Measurements from ENCODE around the gene ERICH2.

ERICH2 gene, protein sequence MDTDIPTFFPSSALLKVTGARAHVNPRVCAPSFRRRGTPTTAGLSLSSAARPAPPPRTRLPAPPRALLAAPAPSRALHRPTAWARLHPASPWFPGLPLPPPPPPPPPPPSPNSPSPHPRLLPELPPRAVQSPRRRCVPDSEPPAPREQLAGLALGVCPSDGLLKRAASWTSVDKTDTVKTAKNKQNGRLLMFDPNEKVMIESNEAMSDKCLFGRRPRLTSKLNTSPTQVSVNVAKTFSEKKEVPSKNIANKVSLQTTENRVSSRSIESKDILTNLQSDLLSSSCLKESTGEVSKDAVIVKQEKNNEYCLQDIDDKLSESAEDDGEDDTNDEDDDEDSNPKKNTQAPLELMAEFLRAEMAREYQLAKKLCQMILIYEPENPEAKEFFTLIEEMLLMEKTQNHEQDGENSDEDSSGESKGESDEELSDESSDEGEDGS

DNA sequence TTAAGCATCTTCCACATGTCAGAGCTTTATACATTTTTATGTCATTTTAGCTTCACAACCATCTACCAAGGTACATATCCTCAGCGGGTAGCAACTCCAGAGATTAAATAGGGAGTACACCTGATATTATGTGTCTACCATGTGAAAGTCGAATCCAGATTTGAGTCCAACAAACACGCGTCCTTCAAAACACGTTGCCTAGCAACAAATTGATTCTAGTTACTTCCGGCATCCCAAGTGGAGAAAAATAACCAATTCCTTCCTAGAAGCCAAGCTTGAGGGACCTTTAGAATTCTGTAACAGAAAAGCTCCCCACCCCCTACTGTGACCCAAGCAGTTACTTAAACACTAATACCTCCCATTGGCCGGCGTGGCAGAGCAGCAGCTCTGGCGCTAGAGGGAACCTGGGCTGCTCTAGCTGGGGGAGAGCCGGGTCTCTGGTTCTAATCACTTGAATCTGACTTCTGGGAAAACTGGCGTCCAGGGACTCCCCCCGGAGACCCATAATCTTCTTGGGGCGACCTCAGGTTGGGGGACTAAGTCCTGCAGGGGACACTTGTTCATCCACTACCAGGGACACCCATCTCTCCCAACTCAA lies at the start of gene ERICH2:
Gene ERICH2 (plus strand): TSS at position 371 of the 598 bp plus-strand sequence. CDS start 304 bp downstream, outside the sequence.
- TF ChIP-seq, protein P1, sequence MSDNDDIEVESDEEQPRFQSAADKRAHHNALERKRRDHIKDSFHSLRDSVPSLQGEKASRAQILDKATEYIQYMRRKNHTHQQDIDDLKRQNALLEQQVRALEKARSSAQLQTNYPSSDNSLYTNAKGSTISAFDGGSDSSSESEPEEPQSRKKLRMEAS (IDR thresholded peaks at IDR 0.05) = peak; percentile 23; the same call in 1 of the 2 replicates
- no peak for TF ChIP-seq TAF1 (IDR thresholded peaks at IDR 0.05; ENCODE audit: low read depth)

DNA sequence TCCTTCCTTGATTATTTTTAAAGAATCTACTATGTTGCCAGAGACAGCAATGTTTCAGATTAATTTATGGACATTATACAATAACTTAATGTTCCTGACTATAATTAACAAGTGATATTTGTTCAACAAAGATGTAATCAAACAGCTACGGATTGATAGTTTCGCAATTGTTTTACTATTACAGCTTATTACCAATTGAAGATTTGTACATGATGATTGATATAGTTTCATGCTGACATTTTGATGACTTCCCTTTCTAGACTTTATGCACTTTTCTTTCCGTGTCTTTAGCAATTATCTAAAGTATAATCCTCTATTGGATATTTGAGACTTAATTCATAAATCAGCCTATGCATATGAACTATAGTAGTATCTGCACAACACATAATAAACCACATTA lies 48.5 kb upstream of the ERICH2 start:
- TF ChIP-seq, protein P1 (IDR thresholded peaks at IDR 0.05) = no peak
- TF ChIP-seq, protein P2, sequence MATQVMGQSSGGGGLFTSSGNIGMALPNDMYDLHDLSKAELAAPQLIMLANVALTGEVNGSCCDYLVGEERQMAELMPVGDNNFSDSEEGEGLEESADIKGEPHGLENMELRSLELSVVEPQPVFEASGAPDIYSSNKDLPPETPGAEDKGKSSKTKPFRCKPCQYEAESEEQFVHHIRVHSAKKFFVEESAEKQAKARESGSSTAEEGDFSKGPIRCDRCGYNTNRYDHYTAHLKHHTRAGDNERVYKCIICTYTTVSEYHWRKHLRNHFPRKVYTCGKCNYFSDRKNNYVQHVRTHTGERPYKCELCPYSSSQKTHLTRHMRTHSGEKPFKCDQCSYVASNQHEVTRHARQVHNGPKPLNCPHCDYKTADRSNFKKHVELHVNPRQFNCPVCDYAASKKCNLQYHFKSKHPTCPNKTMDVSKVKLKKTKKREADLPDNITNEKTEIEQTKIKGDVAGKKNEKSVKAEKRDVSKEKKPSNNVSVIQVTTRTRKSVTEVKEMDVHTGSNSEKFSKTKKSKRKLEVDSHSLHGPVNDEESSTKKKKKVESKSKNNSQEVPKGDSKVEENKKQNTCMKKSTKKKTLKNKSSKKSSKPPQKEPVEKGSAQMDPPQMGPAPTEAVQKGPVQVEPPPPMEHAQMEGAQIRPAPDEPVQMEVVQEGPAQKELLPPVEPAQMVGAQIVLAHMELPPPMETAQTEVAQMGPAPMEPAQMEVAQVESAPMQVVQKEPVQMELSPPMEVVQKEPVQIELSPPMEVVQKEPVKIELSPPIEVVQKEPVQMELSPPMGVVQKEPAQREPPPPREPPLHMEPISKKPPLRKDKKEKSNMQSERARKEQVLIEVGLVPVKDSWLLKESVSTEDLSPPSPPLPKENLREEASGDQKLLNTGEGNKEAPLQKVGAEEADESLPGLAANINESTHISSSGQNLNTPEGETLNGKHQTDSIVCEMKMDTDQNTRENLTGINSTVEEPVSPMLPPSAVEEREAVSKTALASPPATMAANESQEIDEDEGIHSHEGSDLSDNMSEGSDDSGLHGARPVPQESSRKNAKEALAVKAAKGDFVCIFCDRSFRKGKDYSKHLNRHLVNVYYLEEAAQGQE (IDR thresholded peaks at IDR 0.05; ENCODE audit: low read depth) = no peak
- TF ChIP-seq CEBPB (IDR thresholded peaks at IDR 0.05) (no peak), NFIC (IDR thresholded peaks at IDR 0.05) (no peak), ZBTB7A (IDR thresholded peaks at IDR 0.05; ENCODE audit: low read depth) (no peak), TEAD4 (IDR thresholded peaks at IDR 0.05) (no peak), YY1 (IDR thresholded peaks at IDR 0.05; ENCODE audit: low read depth) (no peak), TAF1 (IDR thresholded peaks at IDR 0.05; ENCODE audit: low read depth) (no peak), TCF12 (IDR thresholded peaks at IDR 0.05; ENCODE audit: low read depth) (no peak), CREB1 (IDR thresholded peaks at IDR 0.05; ENCODE audit: low read depth) (no peak), EGR1 (IDR thresholded peaks at IDR 0.05) (no peak), FOXM1 (IDR thresholded peaks at IDR 0.05; ENCODE audit: borderline replicate concordance, low read depth) (no peak), RAD21 (IDR thresholded peaks at IDR 0.05; ENCODE audit: low read depth) (no peak), EP300 (IDR thresholded peaks at IDR 0.05; ENCODE audit: borderline replicate concordance) (no peak)
- TF ChIP-seq, protein P3, sequence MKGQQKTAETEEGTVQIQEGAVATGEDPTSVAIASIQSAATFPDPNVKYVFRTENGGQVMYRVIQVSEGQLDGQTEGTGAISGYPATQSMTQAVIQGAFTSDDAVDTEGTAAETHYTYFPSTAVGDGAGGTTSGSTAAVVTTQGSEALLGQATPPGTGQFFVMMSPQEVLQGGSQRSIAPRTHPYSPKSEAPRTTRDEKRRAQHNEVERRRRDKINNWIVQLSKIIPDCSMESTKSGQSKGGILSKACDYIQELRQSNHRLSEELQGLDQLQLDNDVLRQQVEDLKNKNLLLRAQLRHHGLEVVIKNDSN (IDR thresholded peaks at IDR 0.05) = no peak

DNA sequence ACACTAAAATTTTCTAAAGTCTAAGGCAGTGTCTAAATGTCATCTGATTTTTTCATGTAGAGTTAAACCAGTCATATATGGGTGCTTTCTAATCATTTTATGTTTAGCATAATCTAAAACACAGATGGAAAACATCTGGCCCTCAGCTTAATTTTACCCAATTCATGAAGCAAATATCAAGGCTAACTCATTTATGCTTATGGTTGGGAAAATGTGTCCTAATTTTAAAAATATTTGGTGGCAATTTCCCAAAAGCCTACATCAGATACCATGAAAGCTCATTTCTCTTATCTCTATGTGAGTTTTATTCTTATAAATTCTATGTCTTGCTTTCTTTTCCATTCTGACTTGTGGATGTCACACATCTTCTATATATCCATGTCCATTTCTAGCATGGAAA lies 47.9 kb upstream of the ERICH2 start:
- TF ChIP-seq, protein P1 (IDR thresholded peaks at IDR 0.05) = no peak
- TF ChIP-seq TEAD4 (IDR thresholded peaks at IDR 0.05) (no peak), EGR1 (IDR thresholded peaks at IDR 0.05) (no peak), YY1 (IDR thresholded peaks at IDR 0.05; ENCODE audit: low read depth) (no peak), RAD21 (IDR thresholded peaks at IDR 0.05; ENCODE audit: low read depth) (no peak)
- TF ChIP-seq, protein P2 (IDR thresholded peaks at IDR 0.05; ENCODE audit: low read depth) = no peak
- TF ChIP-seq, protein P3 (IDR thresholded peaks at IDR 0.05) = no peak

DNA sequence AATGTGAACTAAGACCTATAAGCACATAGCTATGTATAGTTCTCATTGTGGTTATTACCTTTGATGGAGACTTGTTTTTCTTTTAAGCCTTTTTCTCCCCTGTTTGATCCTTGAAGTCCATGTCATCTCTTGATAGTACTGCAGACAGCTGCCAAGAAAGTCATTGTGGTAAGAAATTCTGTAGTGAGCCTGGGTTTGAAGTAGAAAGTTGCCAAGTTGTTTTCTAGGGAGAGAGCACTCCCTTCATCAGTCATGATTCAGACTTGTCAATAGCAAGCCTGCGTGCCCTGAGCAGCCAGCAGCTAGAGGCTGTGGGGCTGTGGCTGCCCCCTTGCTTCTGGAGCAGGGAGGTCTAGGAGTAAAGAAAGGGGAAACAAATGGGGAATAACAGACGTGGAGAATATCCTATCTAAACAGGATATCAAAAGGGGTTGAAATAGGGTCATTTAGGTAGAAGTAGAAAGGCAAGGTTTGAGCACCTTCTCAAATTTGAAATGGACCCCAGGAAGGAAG lies 46.7 kb upstream of the ERICH2 start:
- no peak for TF ChIP-seq FOXM1 (IDR thresholded peaks at IDR 0.05; ENCODE audit: borderline replicate concordance, low read depth)
- TF ChIP-seq, protein P1 (IDR thresholded peaks at IDR 0.05) = no peak
- no peak for TF ChIP-seq RAD21 (IDR thresholded peaks at IDR 0.05; ENCODE audit: low read depth)
- no peak for TF ChIP-seq YY1 (IDR thresholded peaks at IDR 0.05; ENCODE audit: low read depth)
- TF ChIP-seq CEBPB (IDR thresholded peaks at IDR 0.05) = no peak
- TF ChIP-seq, protein P3 (IDR thresholded peaks at IDR 0.05) = no peak
- TF ChIP-seq ZBTB7A (IDR thresholded peaks at IDR 0.05; ENCODE audit: low read depth) = no peak
- TF ChIP-seq CREB1 (IDR thresholded peaks at IDR 0.05; ENCODE audit: low read depth) = no peak
- TF ChIP-seq TCF12 (IDR thresholded peaks at IDR 0.05; ENCODE audit: low read depth) = no peak
- TF ChIP-seq, protein P2 (IDR thresholded peaks at IDR 0.05; ENCODE audit: low read depth) = no peak
- TF ChIP-seq NFIC (IDR thresholded peaks at IDR 0.05) = no peak
- no peak for TF ChIP-seq EGR1 (IDR thresholded peaks at IDR 0.05)
